HepG2 (cell line): ENCODE data around the gene BID. TPM values are rescaled to one million over a fixed set of nuclear protein-coding genes. Genes with fewer than 3 reads are reported as not detected.

Experiments used
- ATAC-seq: fragments of 200-7000 bp; cut with Tn5 transposase; 3 replicates; pipeline ENCODE4 v1.9.1; 2020; ENCODE audit warnings: mild to moderate bottlenecking, moderate library complexity
- BruUV-seq: library from RNA; stranded (reverse); fragments of 400-500 nt; replicated peaks from 2 replicates; lab custom pipeline; 2021; lab: Mats Ljungman, UMichigan
- CTCF ChIA-PET: fragments of 300-600 bp; formaldehyde crosslinking; extraction: SDS; loops from one replicate; lab custom pipeline; 2021; ENCODE audit warnings: low total read pairs, inconsistent platforms, low intra/inter-chr PET ratio; lab: Yijun Ruan, JAX
- POLR2A ChIA-PET: fragments of 350-600 bp; sonication (Branson Sonifier 250); formaldehyde crosslinking; loops from one replicate; lab custom pipeline; 2020; ENCODE audit warnings: antibody characterized with exemption, inconsistent platforms; lab: Yijun Ruan, JAX
- DNase-seq: peaks from one replicate; pipeline ENCODE4 v3.0.0-alpha.2; 2015; ENCODE audit warnings: low spot score
- FAIRE-seq: peaks from 3 replicates; lab custom pipeline; 2011; peaks lifted over from hg19 to GRCh38; lab: Jason Lieb, UNC
- H2AFZ ChIP-seq: one replicate; pipeline ENCODE4 v1.6.1; 2011; ENCODE audit warnings: low read length, inconsistent platforms
- H3K27ac ChIP-seq: fragments of 300-600 bp; 3 replicates; pipeline ENCODE4 v1.8.0; 2011; ENCODE audit warnings: mixed run types, mild to moderate bottlenecking, mixed read lengths, low read length, inconsistent platforms; ENCODE audit not compliant: insufficient read depth; ENCODE audit errors: extremely low read length
- H3K27me3 ChIP-seq, 2 experiments: fragments of 200-600 bp in 1 of 2; 2 replicates in 1 of 2; 3 replicates in 1 of 2; pipeline versions ENCODE4 v1.6.0 to v1.8.0; 2011; ENCODE audit warnings: low read length in 2 of 2, mild to moderate bottlenecking in 2 of 2, moderate library complexity in 2 of 2, inconsistent platforms in 1 of 2; ENCODE audit not compliant: insufficient read depth in 2 of 2, control insufficient read depth in 1 of 2
- H3K36me3 ChIP-seq, 2 experiments: fragments of 200-600 bp in 1 of 2; replicated peaks in 1 of 2; 2 replicates in 1 of 2; 3 replicates in 1 of 2; pipeline versions ENCODE4 v1.5.1 to v1.8.0; 2011; ENCODE audit warnings: low read length in 2 of 2, inconsistent platforms in 1 of 2; ENCODE audit not compliant: insufficient read depth in 2 of 2, control insufficient read depth in 1 of 2
- H3K4me1 ChIP-seq: 2 replicates; pipeline ENCODE4 v1.5.1; 2012; ENCODE audit warnings: low read length, inconsistent platforms; ENCODE audit not compliant: insufficient read depth
- H3K4me2 ChIP-seq: 2 replicates; pipeline ENCODE4 v1.6.0; 2011; ENCODE audit warnings: low read depth, low read length, inconsistent platforms
- H3K4me3 ChIP-seq, 3 experiments: fragments of 200-600 bp in 1 of 3; sonication (generic), shearing (Covaris generic) in 1 of 3; replicated peaks in 1 of 3; 2 replicates each; pipeline ENCODE4 v1.5.1; 2011 to 2016; ENCODE audit warnings: low read length in 3 of 3, inconsistent platforms in 2 of 3, low read depth in 2 of 3, mild to moderate bottlenecking in 2 of 3, control low read depth in 1 of 3, mixed read lengths in 1 of 3; ENCODE audit not compliant: insufficient read depth in 1 of 3
- H3K79me2 ChIP-seq: one replicate; pipeline ENCODE4 v1.6.1; 2011; ENCODE audit warnings: low read length, inconsistent platforms; ENCODE audit not compliant: insufficient read depth
- H3K9ac ChIP-seq: 2 replicates; pipeline ENCODE4 v1.6.0; 2011; ENCODE audit warnings: mild to moderate bottlenecking, low read depth, low read length, inconsistent platforms; ENCODE audit not compliant: insufficient read depth
- H3K9me3 ChIP-seq: 2 replicates; pipeline ENCODE4 v1.5.1; 2012; ENCODE audit warnings: mild to moderate bottlenecking, low read length
- H4K20me1 ChIP-seq: 2 replicates; pipeline ENCODE4 v1.6.0; 2011; ENCODE audit warnings: inconsistent platforms, mild to moderate bottlenecking, low read length, moderate library complexity; ENCODE audit not compliant: insufficient read depth
- HIC2 ChIP-seq: sonication (generic); formaldehyde crosslinking; IDR thresholded peaks from 2 replicates; pipeline ENCODE4 v1.9.0; 2022; ENCODE audit warnings: low read depth, missing genetic modification reagents
- HNF1B ChIP-seq: sonication (generic); formaldehyde crosslinking; IDR thresholded peaks from 2 replicates; pipeline ENCODE4 v1.5.1; 2020; ENCODE audit warnings: mild to moderate bottlenecking, moderate library complexity, missing genetic modification reagents
- HNF4A ChIP-seq: sonication (generic); formaldehyde crosslinking; IDR thresholded peaks from 2 replicates; pipeline ENCODE4 v1.4.0; 2020; ENCODE audit warnings: missing genetic modification reagents
- HNRNPL ChIP-seq: fragments of 200-400 bp; formaldehyde crosslinking; IDR thresholded peaks from 2 replicates; pipeline ENCODE4 v1.6.1; 2017; ENCODE audit warnings: mild to moderate bottlenecking, low read depth, low read length
- MEIS2 ChIP-seq: sonication (generic); formaldehyde crosslinking; IDR thresholded peaks from 2 replicates; pipeline ENCODE4 v1.9.0; 2021; ENCODE audit warnings: mild to moderate bottlenecking, missing genetic modification reagents
- NR2F6 ChIP-seq, 2 experiments: IDR thresholded peaks; 2 replicates each; pipeline ENCODE4 v1.6.1; 2016; ENCODE audit warnings: antibody characterized with exemption in 1 of 2, mild to moderate bottlenecking in 1 of 2
- ONECUT2 ChIP-seq: sonication (generic); formaldehyde crosslinking; IDR thresholded peaks from 2 replicates; pipeline ENCODE4 v1.4.0; 2020; ENCODE audit warnings: missing genetic modification reagents
- POLR2AphosphoS5 ChIP-seq: IDR thresholded peaks from 2 replicates; pipeline ENCODE4 v1.6.1; 2012; ENCODE audit warnings: low read depth, low read length
- SRSF4 ChIP-seq: fragments of 200-400 bp; formaldehyde crosslinking; IDR thresholded peaks from one replicate; pipeline ENCODE4 v1.6.1; 2018; ENCODE audit warnings: mild to moderate bottlenecking, low read depth, low read length, moderate library complexity; ENCODE audit not compliant: poor library complexity, severe bottlenecking
- TBX2 ChIP-seq: sonication (generic); formaldehyde crosslinking; IDR thresholded peaks from 2 replicates; pipeline ENCODE4 v1.5.0; 2020; ENCODE audit warnings: missing genetic modification reagents, mild to moderate bottlenecking, borderline replicate concordance
- ZBTB26 ChIP-seq: IDR thresholded peaks from 2 replicates; pipeline ENCODE4 v1.6.1; 2016; ENCODE audit warnings: missing compliant biosample characterization, missing genetic modification reagents, borderline replicate concordance
- ZBTB37 ChIP-seq: sonication (generic); formaldehyde crosslinking; IDR thresholded peaks from 2 replicates; pipeline ENCODE4 v1.4.0; 2020; ENCODE audit warnings: mild to moderate bottlenecking, missing genetic modification reagents
- ZC3H13 ChIP-seq: sonication (generic); formaldehyde crosslinking; IDR thresholded peaks from 2 replicates; pipeline ENCODE4 v1.8.1; 2023; ENCODE audit warnings: mild to moderate bottlenecking, missing genetic modification reagents, moderate library complexity
- ZNF20 ChIP-seq: sonication (generic); formaldehyde crosslinking; IDR thresholded peaks from 2 replicates; pipeline ENCODE4 v1.4.0; 2020; ENCODE audit warnings: mild to moderate bottlenecking, moderate library complexity, missing genetic modification reagents
- ZNF747 ChIP-seq: sonication (generic); formaldehyde crosslinking; IDR thresholded peaks from 2 replicates; pipeline ENCODE4 v1.8.1; 2023; ENCODE audit warnings: missing genetic modification reagents, mild to moderate bottlenecking, borderline replicate concordance
- ZNF781 ChIP-seq: sonication (generic); formaldehyde crosslinking; IDR thresholded peaks from 2 replicates; pipeline ENCODE4 v1.5.1; 2020; ENCODE audit warnings: borderline replicate concordance, mild to moderate bottlenecking, missing genetic modification reagents; ENCODE audit errors: not compliant biosample characterization
- WGBS: methylation state at CpG from one replicate; pipeline ENCODE4 v1.1.6; 2017; ENCODE audit warnings: low lambda C conversion rate; 5-methylcytosine and 5-hydroxymethylcytosine counted together
- in situ Hi-C: cut with HindIII; loops from 2 replicates; pipeline ENCODE4 v1.10.0; 2017; ENCODE audit warnings: low pct_unique_long_range_greater_than_20kb; ENCODE audit not compliant: extremely low pct_ligation_motif_present
- intact Hi-C: fragments of 100-400 bp; cut with micrococcal nuclease; formaldehyde crosslinking; loops from one replicate; pipeline ENCODE4 v1.10.0; 2022; ENCODE audit not compliant: unreplicated experiment
- polyA plus RNA-seq, 8 experiments: library from polyadenylated mRNA; depleted of rRNA in 3 of 8; stranded (reverse) in 7 of 8; unstranded in 1 of 8; fragments of >200 nt; fragmentation: Illumina TruSeq in 4 of 8; extraction: Trizol in 4 of 8; gene quantifications; 2 replicates each; pipeline versions ENCODE4 v1.2.1 to v1.2.3, GENCODE V29; 2011 to 2016; ENCODE audit warnings: low read depth in 4 of 8, missing spikeins in 1 of 8, mixed read lengths in 1 of 8; ENCODE audit not compliant: insufficient read depth in 1 of 8
- total RNA-seq, 5 experiments: library from RNA; depleted of rRNA; stranded (reverse); fragments of >200 nt; fragmentation: Illumina TruSeq; extraction: Trizol; gene quantifications; 2 replicates each; pipeline ENCODE4 v1.2.3, GENCODE V29; 2016; ENCODE audit warnings: low read depth in 1 of 5

The BID gene
- total and polyA plus RNA-seq, 2 of the 13 experiments (the other 11 are each of a cell fraction or from before 2014, with no cell fraction given): 35.3 to 51.7 TPM

- Histone ChIP-seq H3K4me3 (peak overlapping the region in 1 of 3 experiments; percentile 59; a peak in 1 of 6 replicates), H3K4me2 (peak overlapping the region; percentile 73), H3K9me3 (no peaks in the 10 kb centered on the region), H3K27me3 (no peaks in the 10 kb centered on the region; a peak in 1 of 5 replicates), H3K36me3 (no peaks in the 10 kb centered on the region), H2AFZ (no peak overlapping the region), H3K27ac (no peak overlapping the region), H3K79me2 (peaks cover 6% of the 10 kb centered on the region), H3K9ac (no peak overlapping the region), H3K4me1 (peaks cover 77% of the 10 kb centered on the region), H4K20me1 (no peaks in the 10 kb centered on the region)
- intact Hi-C loops (loop anchor here (2.0 kb wide), 1 partner anchor 21 kb away; no protein-coding TSS in a partner anchor), in situ Hi-C loops (loop anchor here (5.0 kb wide), 1 partner anchor 38 kb away; no protein-coding TSS in a partner anchor)
- FAIRE-seq (no peak), ATAC-seq (no peak), DNase-seq (no peak)
- no TSS peak for BruUV-seq
- no peak for TF ChIP-seq ZBTB26 (CRISPR knock-in tag)
- TF ChIP-seq POLR2AphosphoS5: no peak
- TF ChIP-seq HNF4A (CRISPR knock-in tag): no peak
- no peak for TF ChIP-seq MEIS2 (CRISPR knock-in tag)
- TF ChIP-seq HNF1B (CRISPR knock-in tag): 0 out of 2 replicates have a peak, but pooled peaks have one; percentile 22
- no peak for TF ChIP-seq ONECUT2
- TF ChIP-seq ZC3H13 (CRISPR knock-in tag): no peak; the same call in 1 of the 2 replicates
- TF ChIP-seq ZNF747 (CRISPR knock-in tag): no peak
- TF ChIP-seq ZNF781 (CRISPR knock-in tag): no peak
- TF ChIP-seq SRSF4: no peak
- 0 out of 2 replicates have a peak, but pooled peaks have one; percentile 34 for TF ChIP-seq HNRNPL
- TF ChIP-seq ZNF20 (CRISPR knock-in tag): peak; percentile 44; the same call in 1 of the 2 replicates
- TF ChIP-seq TBX2 (CRISPR knock-in tag): no peak
- 0 out of 2 replicates have a peak, but pooled peaks have one; percentile 33 for TF ChIP-seq HIC2 (CRISPR knock-in tag)
- peak; percentile 36; the same call in 1 of the 2 replicates for TF ChIP-seq NR2F6 (IDR thresholded peaks at IDR 0.05)
- no peak for TF ChIP-seq NR2F6 (CRISPR knock-in tag; IDR thresholded peaks at IDR 0.05)
- no peak for TF ChIP-seq ZBTB37 (CRISPR knock-in tag)
- ChIA-PET POLR2A (interaction anchor here (0.6 kb wide), 1 partner anchor 36 kb away, joined by 3 read pairs; no protein-coding TSS in a partner anchor), CTCF (no interaction called here)
- 70% methylated on average over 11 of the region's 19 CpGs for WGBS
Observed at GRCh38 chr22:17780116-17780740, 6.0 kb upstream of the BID start.
